ENCODE data around the gene RAPGEF5.

Gene RAPGEF5

GRCh38 chr7:22356701-22357310 lies at the start of gene RAPGEF5:
Gene RAPGEF5, minus strand, starts transcription at chr7:22357154. Its CDS starts 94 bp downstream, at chr7:22357060.
- DNase-seq (ENCODE audit: low spot score): peak; percentile 75

- DNase-seq (ENCODE audit: low spot score): no peak
Observed at GRCh38 chr7:22406715-22407114, 49.8 kb upstream of the RAPGEF5 start.

GRCh38 chr7:22404421-22405023 lies 47.6 kb upstream of the RAPGEF5 start:
- DNase-seq (ENCODE audit: low spot score): no peak

- DNase-seq (ENCODE audit: low spot score): no peak
Observed at GRCh38 chr7:22403344-22403743, 46.4 kb upstream of the RAPGEF5 start.

GRCh38 chr7:22402250-22402649 lies 45.3 kb upstream of the RAPGEF5 start:
- DNase-seq (ENCODE audit: low spot score): no peak

GRCh38 chr7:22400936-22401553 lies 44.1 kb upstream of the RAPGEF5 start:
- DNase-seq (ENCODE audit: low spot score): no peak

- DNase-seq (ENCODE audit: low spot score): no peak
Observed at GRCh38 chr7:22400150-22400814, 43.3 kb upstream of the RAPGEF5 start.

- no peak for DNase-seq (ENCODE audit: low spot score)
Observed at GRCh38 chr7:22399546-22399945, 42.6 kb upstream of the RAPGEF5 start.

GRCh38 chr7:22399091-22399490 lies 42.1 kb upstream of the RAPGEF5 start:
- DNase-seq (ENCODE audit: low spot score): no peak

- DNase-seq (ENCODE audit: low spot score): no peak
Observed at GRCh38 chr7:22397981-22398380, 41.0 kb upstream of the RAPGEF5 start.

- no peak for DNase-seq (ENCODE audit: low spot score)
Observed at GRCh38 chr7:22395222-22395621, 38.3 kb upstream of the RAPGEF5 start.

- no peak for DNase-seq (ENCODE audit: low spot score)
Observed at GRCh38 chr7:22394739-22395138, 37.8 kb upstream of the RAPGEF5 start.

- no peak for DNase-seq (ENCODE audit: low spot score)
Observed at GRCh38 chr7:22393913-22394729, 37.2 kb upstream of the RAPGEF5 start.

- no peak for DNase-seq (ENCODE audit: low spot score)
Observed at GRCh38 chr7:22390516-22390915, 33.6 kb upstream of the RAPGEF5 start.

GRCh38 chr7:22389892-22390291 lies 32.9 kb upstream of the RAPGEF5 start:
- no peak for DNase-seq (ENCODE audit: low spot score)

GRCh38 chr7:22387583-22387982 lies 30.6 kb upstream of the RAPGEF5 start:
- DNase-seq (ENCODE audit: low spot score): no peak

GRCh38 chr7:22386865-22387264 lies 29.9 kb upstream of the RAPGEF5 start:
- DNase-seq (ENCODE audit: low spot score): no peak

- no peak for DNase-seq (ENCODE audit: low spot score)
Observed at GRCh38 chr7:22386206-22386858, 29.4 kb upstream of the RAPGEF5 start.

- no peak for DNase-seq (ENCODE audit: low spot score)
Observed at GRCh38 chr7:22385326-22385725, 28.4 kb upstream of the RAPGEF5 start.

- no peak for DNase-seq (ENCODE audit: low spot score)
Observed at GRCh38 chr7:22380333-22380732, 23.4 kb upstream of the RAPGEF5 start.

GRCh38 chr7:22378199-22378980 lies 21.4 kb upstream of the RAPGEF5 start:
- DNase-seq (ENCODE audit: low spot score): no peak
